PC-3 (cell line): Measurements from ENCODE around the gene COQ10A. TPM values are rescaled to one million over a fixed set of nuclear protein-coding genes. Genes with fewer than 3 reads are reported as not detected.
A peak's percentile ranks its signal among the peaks of the same experiment; 100 is the strongest.

Experiments
- ATAC-seq: fragments of 200-7000 bp; cut with Tn5 transposase; 2 replicates; pipeline ENCODE4 v1.9.1; 2020; ENCODE audit warnings: mild to moderate bottlenecking, moderate library complexity
- BruUV-seq: library from RNA; stranded (reverse); fragments of 400-500 nt; replicated peaks from 2 replicates; lab custom pipeline; 2021; lab: Mats Ljungman, UMichigan
- CTCF ChIA-PET: fragments of 300-600 bp; sonication (Branson Sonifier 250); formaldehyde crosslinking; loops from one replicate; lab custom pipeline; 2022; ENCODE audit warnings: antibody characterized with exemption; lab: Charles Lee
- POLR2A ChIA-PET: fragments of 300-600 bp; sonication (Branson Sonifier 250); formaldehyde crosslinking; loops from one replicate; lab custom pipeline; 2022; ENCODE audit warnings: antibody characterized with exemption; ENCODE audit not compliant: unreplicated experiment; lab: Charles Lee
- DNase-seq: peaks from one replicate; pipeline ENCODE4 v3.0.0-alpha.2; 2015
- H2AFZ ChIP-seq: fragments of 300-600 bp; sonication (generic); 2 replicates; pipeline ENCODE4 v1.6.0; 2016; ENCODE audit warnings: antibody characterized with exemption, low read length
- H3F3A ChIP-seq: fragments of 300-600 bp; sonication (generic); one replicate; pipeline ENCODE4 v1.6.0; 2017; ENCODE audit warnings: antibody characterized with exemption, low read length, control low read depth, mild to moderate bottlenecking; ENCODE audit not compliant: unreplicated experiment
- H3K27ac ChIP-seq: fragments of 300-600 bp; sonication (generic); 2 replicates; pipeline ENCODE4 v1.5.1; 2016; ENCODE audit warnings: mild to moderate bottlenecking, low read length
- H3K27me3 ChIP-seq: fragments of 300-600 bp; sonication (generic); 2 replicates; pipeline ENCODE4 v1.6.1; 2016; ENCODE audit warnings: low read length, mixed read lengths
- H3K36me3 ChIP-seq: fragments of 300-600 bp; sonication (generic); 2 replicates; pipeline ENCODE4 v1.6.1; 2016; ENCODE audit warnings: low read depth, mixed run types, low read length, mixed read lengths
- H3K4me1 ChIP-seq: fragments of 300-600 bp; sonication (generic); 2 replicates; pipeline ENCODE4 v1.5.1; 2016; ENCODE audit warnings: low read length; ENCODE audit not compliant: insufficient read depth
- H3K4me2 ChIP-seq: fragments of 300-600 bp; sonication (generic); 2 replicates; pipeline ENCODE4 v1.6.0; 2016; ENCODE audit warnings: low read length
- H3K4me3 ChIP-seq: fragments of 300-600 bp; sonication (generic); 2 replicates; pipeline ENCODE4 v1.5.1; 2016; ENCODE audit warnings: mild to moderate bottlenecking, low read length, mixed read lengths
- H3K79me2 ChIP-seq: fragments of 300-600 bp; sonication (generic); 2 replicates; pipeline ENCODE4 v1.6.1; 2017; ENCODE audit warnings: low read length, mixed read lengths
- H3K9ac ChIP-seq: fragments of 300-600 bp; sonication (generic); 2 replicates; pipeline ENCODE4 v1.6.0; 2016; ENCODE audit warnings: mild to moderate bottlenecking, low read length
- H3K9me2 ChIP-seq: fragments of 300-600 bp; sonication (generic); replicated peaks from 2 replicates; pipeline ENCODE4 v1.6.1; 2016; ENCODE audit warnings: mixed run types, low read length, mixed read lengths
- H3K9me3 ChIP-seq: fragments of 300-600 bp; sonication (generic); 2 replicates; pipeline ENCODE4 v1.6.1; 2016; ENCODE audit warnings: low read length, mixed read lengths
- H4K20me1 ChIP-seq: fragments of 300-600 bp; sonication (generic); 2 replicates; pipeline ENCODE4 v1.6.1; 2016; ENCODE audit warnings: low read length, mixed read lengths
- EZH2 ChIP-seq: fragments of 300-600 bp; sonication (generic); IDR thresholded peaks from one replicate; pipeline ENCODE4 v1.6.1; 2017; ENCODE audit warnings: antibody characterized with exemption, mild to moderate bottlenecking, low read length; ENCODE audit not compliant: unreplicated experiment
- EZH2phosphoT487 ChIP-seq: fragments of 300-600 bp; sonication (generic); IDR thresholded peaks from 2 replicates; pipeline ENCODE4 v1.6.1; 2018; ENCODE audit warnings: mild to moderate bottlenecking, antibody characterized with exemption, low read length, borderline replicate concordance
- intact Hi-C: fragments of 100-400 bp; cut with micrococcal nuclease; formaldehyde crosslinking; loops from 2 replicates; pipeline ENCODE4 v1.9.0; 2023
- total RNA-seq: library from RNA; depleted of rRNA; stranded (reverse); fragments of >200 nt; gene quantifications from 2 replicates; pipeline ENCODE4 v1.2.3, GENCODE V29; 2014; rRNA removed
- TF ChIP-seq, protein P1 (sequence below): fragments of 300-600 bp; sonication (generic); conservative IDR thresholded peaks from 2 replicates; pipeline ENCODE4 v1.5.1; 2017; ENCODE audit warnings: antibody characterized with exemption, low read depth, mild to moderate bottlenecking, low read length

Gene COQ10A
- total RNA-seq, 1 experiment from 2014 or later: 9.8 TPM

DNA sequence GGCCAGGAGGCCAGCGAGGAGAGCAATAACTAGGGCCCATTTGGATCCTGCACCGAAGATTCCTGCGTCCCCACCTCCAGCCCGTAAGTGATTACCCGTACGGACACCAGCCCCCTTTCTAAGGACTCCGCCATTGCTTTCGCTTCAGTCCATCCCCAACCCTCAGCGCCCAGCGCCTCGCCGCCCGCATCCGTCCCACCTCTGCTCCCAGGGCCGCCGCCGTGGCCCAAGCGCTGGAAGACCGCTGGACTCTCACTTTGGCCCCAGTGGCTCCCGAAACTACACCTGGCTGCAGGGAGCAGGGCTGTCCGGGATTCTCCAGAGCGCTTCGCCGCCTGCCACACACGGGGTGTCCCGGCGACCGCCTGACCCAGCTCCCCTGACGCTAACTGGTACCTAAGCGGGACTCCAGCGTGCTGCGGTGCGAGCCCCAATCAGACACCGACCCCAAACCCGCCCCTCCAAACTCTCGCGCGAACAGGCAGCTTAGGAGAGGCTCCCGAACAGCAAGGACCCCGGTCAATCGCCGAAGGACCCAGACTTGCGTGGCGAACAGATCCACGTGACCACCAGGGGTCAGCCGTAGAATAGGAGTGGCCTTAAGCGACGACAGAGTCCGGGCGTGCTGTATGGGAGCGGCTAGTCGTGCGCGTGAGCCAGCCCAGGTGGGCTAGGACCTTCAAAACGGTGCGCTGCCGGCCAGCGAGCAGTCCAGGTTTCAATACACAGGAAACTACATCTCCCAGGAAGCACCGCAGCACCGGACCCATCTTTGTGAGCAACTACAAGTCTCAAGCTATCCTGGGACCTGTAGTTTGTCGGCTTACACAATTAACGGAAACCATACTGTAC lies 49.1 kb downstream of the COQ10A start, which contains the start of gene CNPY2:
CNPY2 (minus strand) TSS at position 367 of the 852 bp plus-strand sequence. CDS start 771 bp downstream, outside the sequence.
- Histone ChIP-seq H2AFZ (peak within 1 kb of the TSS; percentile 63), H4K20me1 (no peaks in the 10 kb centered on the region), H3K27ac (peak within 1 kb of the TSS; percentile 59), H3K27me3 (no peaks in the 10 kb centered on the region), H3K9me2 (no peaks in the 10 kb centered on the region), H3K9me3 (no peaks in the 10 kb centered on the region), H3K36me3 (peaks cover 10% of the 10 kb centered on the region), H3K9ac (peak within 1 kb of the TSS; percentile 95), H3K4me2 (peak within 1 kb of the TSS; percentile 93), H3K4me3 (peak within 1 kb of the TSS; percentile 90), H3K79me2 (peaks cover 18% of the 10 kb centered on the region), H3F3A (no peaks in the 10 kb centered on the region), H3K4me1 (peaks cover 15% of the 10 kb centered on the region)
- peak; percentile 95 for ATAC-seq
- intact Hi-C loops: loop anchor here (1.0 to 5.0 kb wide), 2 partner anchors 46 to 148 kb away; partner anchors contain the start of genes APOF and STAT2
- CTCF ChIA-PET: interaction anchor here (0.6 to 1.7 kb wide), 3 partner anchors 60 to 148 kb away, joined by 3 to 6 read pairs (median 4); no protein-coding TSS in a partner anchor
- no TSS peak for BruUV-seq
- POLR2A ChIA-PET: interaction anchor here (0.5 to 1.4 kb wide), 6 partner anchors 16 to 320 kb away, joined by 3 to 6 read pairs (median 4); partner anchors contain the start of genes PAN2 and RBMS2
- TF ChIP-seq, protein P1, sequence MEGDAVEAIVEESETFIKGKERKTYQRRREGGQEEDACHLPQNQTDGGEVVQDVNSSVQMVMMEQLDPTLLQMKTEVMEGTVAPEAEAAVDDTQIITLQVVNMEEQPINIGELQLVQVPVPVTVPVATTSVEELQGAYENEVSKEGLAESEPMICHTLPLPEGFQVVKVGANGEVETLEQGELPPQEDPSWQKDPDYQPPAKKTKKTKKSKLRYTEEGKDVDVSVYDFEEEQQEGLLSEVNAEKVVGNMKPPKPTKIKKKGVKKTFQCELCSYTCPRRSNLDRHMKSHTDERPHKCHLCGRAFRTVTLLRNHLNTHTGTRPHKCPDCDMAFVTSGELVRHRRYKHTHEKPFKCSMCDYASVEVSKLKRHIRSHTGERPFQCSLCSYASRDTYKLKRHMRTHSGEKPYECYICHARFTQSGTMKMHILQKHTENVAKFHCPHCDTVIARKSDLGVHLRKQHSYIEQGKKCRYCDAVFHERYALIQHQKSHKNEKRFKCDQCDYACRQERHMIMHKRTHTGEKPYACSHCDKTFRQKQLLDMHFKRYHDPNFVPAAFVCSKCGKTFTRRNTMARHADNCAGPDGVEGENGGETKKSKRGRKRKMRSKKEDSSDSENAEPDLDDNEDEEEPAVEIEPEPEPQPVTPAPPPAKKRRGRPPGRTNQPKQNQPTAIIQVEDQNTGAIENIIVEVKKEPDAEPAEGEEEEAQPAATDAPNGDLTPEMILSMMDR: peak; percentile 44
- no peak for TF ChIP-seq EZH2
- peak; percentile 98 for DNase-seq

DNA sequence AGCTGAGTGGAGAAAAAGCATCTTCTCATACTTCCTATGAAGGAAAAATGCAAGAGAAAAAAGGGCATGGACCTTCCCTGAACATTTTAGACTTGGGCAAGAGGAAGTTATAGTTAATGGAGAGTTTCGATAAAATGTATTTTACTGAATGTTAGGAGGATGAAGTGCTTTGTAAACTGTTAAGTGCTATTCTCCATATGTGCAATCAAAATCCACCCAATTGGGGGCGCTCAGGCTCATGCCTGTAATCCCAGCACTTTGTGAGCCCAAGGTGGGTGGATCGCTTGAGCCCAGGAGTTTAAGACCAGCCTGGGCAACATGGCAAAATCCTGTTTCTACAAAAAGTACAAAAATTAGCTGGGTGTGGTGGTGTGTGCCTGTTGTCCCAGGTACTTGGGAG lies 50.9 kb downstream of the COQ10A start:
- Histone ChIP-seq H3K4me1 (peaks cover 15% of the 10 kb centered on the region), H4K20me1 (no peaks in the 10 kb centered on the region), H3K36me3 (peaks cover 5% of the 10 kb centered on the region), H3K4me3 (no peak overlapping the region), H3K27ac (no peak overlapping the region), H3K9me3 (no peaks in the 10 kb centered on the region), H3K79me2 (peaks cover 18% of the 10 kb centered on the region), H2AFZ (no peak overlapping the region), H3F3A (no peaks in the 10 kb centered on the region), H3K9ac (no peak overlapping the region), H3K9me2 (no peaks in the 10 kb centered on the region), H3K27me3 (no peaks in the 10 kb centered on the region), H3K4me2 (no peak overlapping the region)
- DNase-seq (no peak), ATAC-seq (no peak)
- BruUV-seq: no TSS peak
- intact Hi-C loops: loop anchor here (5.0 kb wide), 1 partner anchor 45 kb away; the partner anchor contains the start of genes APOF and STAT2
- ChIA-PET POLR2A (no interaction called here), CTCF (no interaction called here)
- no peak for TF ChIP-seq EZH2phosphoT487
- TF ChIP-seq, protein P1: peak; percentile 13; the same call in 1 of the 2 replicates

Other genes starting within 250 kb of the COQ10A start
- gene IKZF4, start 245.9 kb upstream of the COQ10A start, total RNA-seq: 1.0 and 2.8 TPM in 2 replicates
- gene RPS26, start 225.0 kb upstream of the COQ10A start, total RNA-seq: 183 and 320 TPM in 2 replicates
- 28.0 and 40.6 TPM in 2 replicates for gene ERBB3, start 186.8 kb upstream of the COQ10A start, total RNA-seq
- gene PA2G4, start 162.4 kb upstream of the COQ10A start, total RNA-seq: 391 and 406 TPM in 2 replicates
- 3,106 and 3,551 TPM in 2 replicates for gene RPL41, start 150.3 kb upstream of the COQ10A start, total RNA-seq
- 4.8 and 5.6 TPM in 2 replicates for gene ZC3H10, start 148.7 kb upstream of the COQ10A start, total RNA-seq
- 120 and 176 TPM in 2 replicates for gene ESYT1, start 138.7 kb upstream of the COQ10A start, total RNA-seq
- gene MYL6B, start 114.4 kb upstream of the COQ10A start, total RNA-seq: 153 and 178 TPM in 2 replicates
- 1,385 and 1,597 TPM in 2 replicates for gene MYL6, start 108.6 kb upstream of the COQ10A start, total RNA-seq
- gene SMARCC2, start 77.5 kb upstream of the COQ10A start, total RNA-seq: 38.4 and 39.4 TPM in 2 replicates
- 43.9 and 52.1 TPM in 2 replicates for gene RNF41, start 45.0 kb upstream of the COQ10A start, total RNA-seq
- 91.6 and 98.6 TPM in 2 replicates for gene NABP2, start 42.6 kb upstream of the COQ10A start, total RNA-seq
- gene SLC39A5, start 36.9 kb upstream of the COQ10A start, total RNA-seq: 0.18 TPM in 1 of 2 replicates, not detected in the other
- gene ANKRD52, start 8.6 kb upstream of the COQ10A start, total RNA-seq: 19.1 and 26.7 TPM in 2 replicates
- gene CS, start 33.4 kb downstream of the COQ10A start, total RNA-seq: 182 and 199 TPM in 2 replicates
- 109 and 162 TPM in 2 replicates for gene CNPY2, start 49.0 kb downstream of the COQ10A start, total RNA-seq
- 15.3 and 27.1 TPM in 2 replicates for gene PAN2, start 67.1 kb downstream of the COQ10A start, total RNA-seq
- gene IL23A, start 71.9 kb downstream of the COQ10A start, total RNA-seq: 17.5 and 18.2 TPM in 2 replicates
- gene STAT2, start 93.2 kb downstream of the COQ10A start, total RNA-seq: 68.8 and 73.1 TPM in 2 replicates
- not detected in 2 replicates for gene APOF, start 95.9 kb downstream of the COQ10A start, total RNA-seq
- 26.5 and 29.5 TPM in 2 replicates for gene TIMELESS, start 182.5 kb downstream of the COQ10A start, total RNA-seq
- gene MIP, start 187.7 kb downstream of the COQ10A start, total RNA-seq: not detected in 2 replicates
- 3.4 and 3.7 TPM in 2 replicates for gene SPRYD4, start 201.6 kb downstream of the COQ10A start, total RNA-seq
- 4.0 and 7.3 TPM in 2 replicates for gene GLS2, start 221.2 kb downstream of the COQ10A start, total RNA-seq